Hematopoietic multipotent progenitor cell treated with erythropoietin and hydrocortisone succinate and interleukin-3 and kit ligand, for 8 days (in vitro differentiated cells): ENCODE results near the gene CBFA2T3.

ENCODE experiments used
- DNase-seq: peaks from one replicate; pipeline ENCODE4 v3.0.0-alpha.2; 2015

Gene CBFA2T3

GRCh38 chr16:88936556-88937205 is 40.3 kb downstream of the CBFA2T3 start:
- peak; percentile 36 for DNase-seq

GRCh38 chr16:88936008-88936555 is 40.9 kb downstream of the CBFA2T3 start:
- no peak for DNase-seq

- no peak for DNase-seq
Observed at GRCh38 chr16:88934066-88934667, 42.8 kb downstream of the CBFA2T3 start.

- no peak for DNase-seq
Observed at GRCh38 chr16:88932929-88933328, 44.1 kb downstream of the CBFA2T3 start.

GRCh38 chr16:88931936-88932335 is 45.1 kb downstream of the CBFA2T3 start:
- DNase-seq: no peak

- DNase-seq: no peak
Observed at GRCh38 chr16:88931373-88931900, 45.6 kb downstream of the CBFA2T3 start.

- DNase-seq: no peak
Observed at GRCh38 chr16:88930716-88931115, 46.3 kb downstream of the CBFA2T3 start.

GRCh38 chr16:88929091-88929445 is 47.9 kb downstream of the CBFA2T3 start:
- no peak for DNase-seq

GRCh38 chr16:88928405-88929090 is 48.5 kb downstream of the CBFA2T3 start:
- DNase-seq: no peak

- DNase-seq: no peak
Observed at GRCh38 chr16:88927661-88928060, 49.3 kb downstream of the CBFA2T3 start.

- no peak for DNase-seq
Observed at GRCh38 chr16:88927010-88927409, 50.0 kb downstream of the CBFA2T3 start.

- DNase-seq: no peak
Observed at GRCh38 chr16:88926374-88926990, 50.5 kb downstream of the CBFA2T3 start.

- DNase-seq: no peak
Observed at GRCh38 chr16:88925540-88925887, 51.5 kb downstream of the CBFA2T3 start.

- peak; percentile 17 for DNase-seq
Observed at GRCh38 chr16:88924834-88925539, 52.0 kb downstream of the CBFA2T3 start.

- DNase-seq: no peak
Observed at GRCh38 chr16:88923926-88924833, 52.8 kb downstream of the CBFA2T3 start.

GRCh38 chr16:88923450-88923849 is 53.6 kb downstream of the CBFA2T3 start:
- DNase-seq: no peak

GRCh38 chr16:88922826-88923410 is 54.1 kb downstream of the CBFA2T3 start:
- DNase-seq: no peak

GRCh38 chr16:88922114-88922825 is 54.7 kb downstream of the CBFA2T3 start:
- DNase-seq: peak; percentile 75

- no peak for DNase-seq
Observed at GRCh38 chr16:88921591-88921990, 55.4 kb downstream of the CBFA2T3 start.
